Ammon's horn (tissue), 1 donor: ENCODE data around the gene ATP5MG.
"Not testable (repeated sequence)": the region's sequence is repeated elsewhere in the genome, so short reads cannot be mapped to it uniquely, and the experiment has no call there.

ENCODE experiments used
- DNase-seq: peaks from one replicate; pipeline ENCODE4 v3.0.0-alpha.2; 2016; ENCODE audit warnings: low spot score

ATP5MG gene

DNA sequence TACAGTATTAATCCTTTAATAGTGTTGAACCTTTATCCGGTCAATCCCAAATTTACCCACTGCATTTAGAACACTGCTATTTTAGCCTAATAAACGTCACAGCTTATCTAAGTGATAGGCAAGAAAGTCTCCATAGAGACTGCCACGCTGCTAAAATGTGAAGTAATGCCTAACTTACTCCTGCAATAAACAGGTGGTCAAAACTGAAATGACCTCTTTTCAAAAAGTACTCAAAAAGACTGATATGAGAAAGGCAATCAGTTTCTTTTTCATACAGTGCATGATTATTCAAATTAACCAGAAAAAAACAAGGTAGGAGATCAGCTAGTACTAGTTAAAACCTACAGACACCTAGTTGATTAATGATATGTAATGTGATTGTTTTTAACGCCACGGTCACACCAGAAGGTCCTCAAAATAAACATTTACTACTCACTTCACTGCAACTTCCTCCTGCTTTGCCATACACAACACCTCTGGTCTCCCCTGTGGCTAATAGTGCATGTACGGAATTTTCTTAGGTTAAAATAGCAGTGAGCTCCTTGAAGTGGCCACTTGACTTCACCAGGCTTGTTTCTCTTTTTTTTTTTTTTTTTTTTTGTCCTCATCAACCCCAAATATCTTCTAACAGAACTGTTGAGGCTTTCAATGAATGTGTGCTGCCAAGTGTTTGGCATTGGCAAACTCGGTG is 8.8 kb downstream of the ATP5MG start:
- no peak for DNase-seq

DNA sequence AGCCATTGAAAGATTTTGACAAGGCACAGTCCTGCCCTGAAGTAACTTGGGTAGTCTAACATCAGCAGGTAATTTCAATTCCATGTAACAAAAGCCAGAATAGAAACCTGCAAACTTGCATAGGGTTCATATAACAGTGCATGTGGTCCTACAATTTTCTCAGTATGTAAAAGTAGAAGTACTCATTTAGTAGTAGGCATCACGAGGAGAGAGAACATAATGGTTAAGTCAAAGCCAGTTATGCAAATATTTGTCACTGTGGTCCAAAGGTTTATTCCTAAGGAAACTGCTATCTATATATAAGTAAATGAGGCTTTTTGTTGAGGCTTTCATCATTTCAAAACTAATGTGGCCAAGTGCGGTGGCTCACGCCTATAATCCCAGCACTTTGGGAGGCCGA is 10.1 kb downstream of the ATP5MG start:
- DNase-seq: no peak

DNA sequence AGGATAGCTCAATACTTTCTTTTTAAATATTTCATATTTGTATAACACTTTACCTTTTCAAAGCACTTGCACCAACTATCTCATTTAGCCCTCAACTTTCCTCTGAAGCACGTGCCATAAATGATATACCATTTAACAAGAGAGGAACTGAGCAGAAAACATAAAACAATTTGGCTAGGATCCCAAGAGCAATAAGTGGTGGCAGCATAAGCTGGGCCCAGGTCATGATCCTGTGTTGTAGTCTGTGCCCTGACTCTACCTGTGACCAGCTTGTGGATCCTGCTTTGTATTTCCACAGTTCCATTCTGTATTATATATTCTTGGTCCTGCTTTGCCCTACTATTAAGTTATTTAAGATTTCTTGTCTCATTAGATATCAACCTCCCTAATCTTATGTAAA is 11.5 kb downstream of the ATP5MG start:
- DNase-seq: no peak

DNA sequence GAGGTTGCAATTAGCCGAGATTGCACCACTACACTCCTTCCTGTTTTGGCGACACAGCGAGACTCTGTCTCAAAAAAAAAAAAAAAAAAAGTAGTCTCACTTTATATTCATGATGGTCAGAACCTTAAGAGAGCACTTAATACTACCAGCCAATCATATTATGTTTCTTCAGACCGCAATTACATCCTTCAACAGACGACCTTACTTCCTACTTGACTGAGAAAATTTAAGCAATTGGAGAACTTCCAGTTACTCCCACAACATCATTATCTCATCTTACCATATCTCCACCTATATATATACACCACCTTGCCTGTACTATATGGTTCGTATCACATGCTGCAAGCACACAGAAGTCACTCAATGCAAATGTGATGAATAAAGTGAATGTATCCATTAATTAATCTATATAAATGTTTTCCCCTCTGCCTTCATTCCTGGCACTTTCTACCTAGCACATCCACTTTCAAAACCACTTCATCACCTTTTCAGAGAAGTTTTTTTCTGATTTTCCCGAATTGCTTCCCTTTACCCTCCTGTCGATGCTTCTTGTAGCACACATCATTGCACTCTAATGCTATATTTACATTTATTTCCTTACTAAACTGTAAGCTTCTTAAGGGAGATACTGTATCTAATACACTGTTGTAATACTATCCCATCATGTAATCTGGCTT is 13.8 kb downstream of the ATP5MG start:
- no peak for DNase-seq

DNA sequence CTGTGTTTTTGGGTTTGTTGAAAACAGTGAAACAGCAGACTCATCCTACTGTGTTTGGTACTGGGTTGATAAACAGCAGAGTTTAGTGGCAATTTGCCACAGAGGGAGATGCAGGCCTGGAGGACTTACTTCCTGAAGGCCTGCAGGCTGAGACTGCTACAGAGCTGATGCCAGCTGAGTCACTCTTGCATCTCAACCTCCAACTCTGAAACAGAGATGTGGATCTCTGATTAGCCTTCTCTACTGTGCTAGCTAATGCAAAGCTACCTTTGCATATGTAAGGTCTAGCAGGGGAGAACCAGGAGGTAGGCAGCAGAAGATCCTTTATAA is 14.3 kb downstream of the ATP5MG start:
- DNase-seq: peak; percentile 52

GRCh38 chr11:118416900-118417299 is 15.5 kb downstream of the ATP5MG start:
- not testable (repeated sequence) for DNase-seq

DNA sequence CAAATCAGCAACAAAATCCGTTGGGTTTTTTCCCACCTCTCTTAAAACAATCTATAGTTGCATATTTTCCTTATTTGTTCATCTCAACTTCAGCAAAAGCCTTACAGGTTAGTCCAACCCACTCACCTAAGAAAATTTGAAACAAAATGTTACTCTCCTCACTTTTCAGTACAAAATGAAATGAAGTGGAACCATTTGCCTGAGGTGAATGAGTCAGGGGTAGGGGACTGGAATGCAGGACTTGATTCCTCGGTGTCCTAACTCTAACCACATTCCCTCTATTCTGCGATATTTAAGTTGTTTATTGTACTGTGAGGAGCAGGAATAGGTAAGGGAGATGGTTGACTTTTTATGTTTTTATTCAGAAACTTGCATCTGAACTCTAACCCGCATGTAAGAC is 16.4 kb downstream of the ATP5MG start:
- DNase-seq: no peak

DNA sequence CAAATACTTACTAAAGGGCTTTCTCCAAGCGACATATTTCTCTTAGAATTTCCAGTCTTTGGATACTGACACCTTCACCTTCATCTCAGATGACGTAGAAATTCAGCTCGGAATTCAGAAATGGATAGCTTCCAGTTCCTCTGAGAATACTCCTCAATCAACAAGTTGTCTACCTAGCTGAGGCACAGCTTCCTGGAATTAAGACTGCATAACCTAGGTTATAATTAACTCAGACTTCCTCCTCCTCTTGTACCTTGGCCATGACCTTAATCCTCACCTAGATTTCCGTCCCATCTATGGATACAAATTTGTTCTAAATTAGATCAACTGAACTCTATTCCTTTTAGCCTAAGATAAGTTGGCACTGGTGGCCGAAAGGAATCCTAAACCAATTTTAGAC is 17.4 kb downstream of the ATP5MG start:
- no peak for DNase-seq

GRCh38 chr11:118427707-118428106 is 26.3 kb downstream of the ATP5MG start:
- DNase-seq: no peak

GRCh38 chr11:118430956-118431355 is 29.6 kb downstream of the ATP5MG start:
- DNase-seq: no peak

GRCh38 chr11:118434123-118434552 is 32.7 kb downstream of the ATP5MG start:
- no peak for DNase-seq

DNA sequence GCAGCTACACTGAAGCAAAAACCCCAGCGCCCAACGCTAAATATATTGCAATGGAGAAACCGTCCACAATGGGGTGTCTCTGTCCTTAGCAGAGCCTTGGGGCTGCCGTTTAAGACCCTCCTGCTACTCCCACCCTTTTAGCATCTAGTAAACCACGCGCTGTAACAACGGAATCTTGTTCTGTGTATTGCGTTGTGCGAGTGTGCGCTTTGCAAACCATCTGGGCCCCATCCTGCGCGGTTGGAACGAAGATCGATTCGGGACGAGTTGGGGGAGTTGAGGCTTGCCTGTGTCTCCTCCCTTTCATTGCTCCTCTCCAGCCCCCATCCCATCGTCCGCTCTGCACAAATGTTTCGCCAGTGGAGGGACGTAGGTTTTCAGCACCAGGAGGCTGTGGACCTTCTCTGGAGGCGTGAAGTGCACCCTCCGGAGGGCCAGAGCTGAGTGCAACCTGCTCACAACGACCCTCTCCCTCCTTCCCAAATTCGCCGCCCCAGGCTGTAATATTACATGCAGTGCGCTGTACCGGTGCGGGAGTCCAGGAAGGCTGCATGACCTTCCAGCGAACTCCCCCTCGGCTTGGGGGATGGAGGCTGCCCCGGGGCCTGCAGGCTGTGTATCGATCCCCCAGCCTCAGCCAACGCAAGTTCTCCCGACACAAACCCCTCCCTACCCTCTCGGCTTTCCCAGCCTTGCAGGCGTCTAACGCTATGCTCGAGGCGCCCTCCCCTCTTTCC is 33.3 kb downstream of the ATP5MG start:
- DNase-seq: peak; percentile 76

- peak; percentile 65 for DNase-seq
Measured at GRCh38 chr11:118435290-118435892, 34.0 kb downstream of the ATP5MG start.

GRCh38 chr11:118435893-118436624 is 34.7 kb downstream of the ATP5MG start, which contains the start of gene KMT2A:
Gene KMT2A (plus strand): TSS chr11:118436492. CDS start chr11:118436513, 21 bp downstream.
- DNase-seq: peak; percentile 95

GRCh38 chr11:118436639-118437207 is 35.3 kb downstream of the ATP5MG start:
- DNase-seq: no peak

DNA sequence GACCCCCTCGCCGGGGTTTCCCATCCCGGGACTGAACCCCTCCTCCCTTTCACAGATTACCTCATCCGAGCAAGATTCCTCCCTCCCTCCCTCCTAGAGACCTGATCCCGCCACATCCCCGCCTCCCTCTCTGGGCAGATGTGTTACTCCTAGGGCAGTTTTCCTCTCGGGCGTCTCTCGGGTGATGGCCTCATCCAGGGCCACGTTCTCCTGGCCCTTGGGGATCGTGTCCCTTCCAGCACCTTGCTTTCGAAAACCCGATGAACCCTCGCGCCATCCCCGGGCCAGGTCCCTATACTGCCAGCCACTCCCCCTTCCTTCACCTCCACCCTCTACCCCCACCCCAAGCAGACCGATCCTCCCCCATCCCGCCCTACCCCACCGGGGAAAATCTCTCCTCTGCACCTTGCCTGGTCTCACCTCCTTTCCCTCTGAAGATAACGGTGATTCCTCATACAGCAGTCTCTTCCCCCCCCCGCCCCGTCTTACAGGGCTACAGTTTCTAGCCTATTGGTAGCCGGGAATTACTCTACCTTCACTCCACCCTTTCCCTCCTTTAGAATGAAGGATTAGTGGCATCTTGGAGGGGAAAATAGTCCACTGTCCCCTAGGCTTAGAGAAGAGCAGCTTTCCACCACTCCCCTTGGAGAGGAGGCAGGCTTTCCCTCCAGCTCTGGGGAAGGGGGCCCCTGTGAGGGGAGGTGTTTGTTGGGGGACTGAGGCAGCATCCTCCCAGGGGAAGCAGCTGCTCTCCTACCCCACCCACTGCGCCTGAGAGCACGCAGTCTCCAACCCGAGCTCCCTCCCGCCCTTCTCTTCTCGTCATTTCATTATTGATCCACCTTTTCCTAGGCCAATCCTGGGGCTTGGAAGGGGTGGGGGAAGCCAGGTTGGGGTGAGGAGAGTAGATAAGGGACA is 36.1 kb downstream of the ATP5MG start:
- peak; percentile 57 for DNase-seq

DNA sequence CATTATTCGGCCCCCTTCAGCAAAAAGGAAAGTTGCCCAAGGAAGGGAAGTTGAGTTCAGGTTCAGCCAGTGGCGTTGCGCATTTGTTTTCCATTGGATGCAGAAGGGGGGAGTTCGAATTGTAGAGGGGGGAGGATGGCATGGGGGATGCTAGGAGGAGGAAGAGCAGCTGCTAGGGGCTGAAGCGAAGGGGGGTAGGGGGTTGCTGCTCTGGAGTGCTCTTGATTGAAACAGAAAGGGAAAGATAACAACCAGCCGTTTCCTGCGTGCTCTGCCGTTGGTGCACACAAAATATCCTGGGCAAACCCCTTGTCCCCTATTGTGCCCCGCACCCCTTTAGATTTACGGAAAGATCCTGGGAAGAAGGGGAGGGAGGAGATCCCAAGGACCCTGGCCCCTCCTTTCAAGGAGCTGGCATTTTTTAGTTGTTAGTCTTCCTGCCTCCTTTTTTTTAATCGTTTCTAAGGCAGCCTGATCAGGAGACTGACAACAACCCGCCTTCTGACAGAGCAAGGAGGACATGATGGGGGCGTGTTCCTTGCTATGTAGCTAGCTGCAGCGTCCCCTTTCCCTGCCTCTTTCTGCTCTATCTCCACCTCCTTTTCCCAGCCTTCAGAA is 37.0 kb downstream of the ATP5MG start:
- DNase-seq: peak; percentile 85

DNA sequence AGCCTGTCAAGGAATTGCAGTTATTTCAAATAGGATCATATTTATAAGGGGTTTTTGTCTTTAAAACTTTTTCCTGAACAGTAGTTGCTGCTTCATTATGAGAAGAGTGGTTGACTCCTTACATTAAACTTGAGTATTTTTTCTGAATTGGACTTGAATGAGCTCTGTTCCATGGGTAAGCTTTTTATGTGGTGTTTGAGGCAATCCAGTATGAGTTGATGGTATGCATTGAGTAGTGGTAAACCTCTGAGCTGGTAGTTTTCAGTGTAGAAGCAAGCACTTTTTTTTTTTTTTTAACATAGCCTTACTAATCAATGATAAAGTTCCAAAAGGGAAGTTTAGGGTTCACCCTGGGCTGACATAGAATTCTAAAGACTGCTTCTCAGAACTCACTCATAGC is 38.2 kb downstream of the ATP5MG start:
- no peak for DNase-seq

GRCh38 chr11:118441770-118442275 is 40.4 kb downstream of the ATP5MG start:
- DNase-seq: peak; percentile 64

DNA sequence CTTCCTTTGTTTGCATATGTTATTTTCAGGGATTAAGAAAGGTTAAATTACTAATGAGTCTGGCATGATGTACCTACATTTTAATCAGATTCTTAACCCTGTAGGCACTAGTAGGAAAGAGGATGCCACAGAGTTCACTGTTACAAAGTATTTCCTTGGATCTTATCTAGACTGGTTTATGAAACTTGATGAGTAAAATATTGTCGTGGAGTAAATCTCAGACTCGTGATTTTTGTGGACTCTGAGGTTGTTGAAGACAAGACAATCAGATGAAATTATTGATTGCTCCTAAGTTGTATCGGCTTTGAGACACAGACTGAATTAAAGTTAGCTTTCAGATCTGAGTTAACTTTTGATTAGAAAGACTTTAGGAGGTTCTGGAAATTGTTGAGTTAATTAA is 40.9 kb downstream of the ATP5MG start:
- DNase-seq: no peak
